ENCODE measurements around the gene ZGLP1.

Gene ZGLP1

GRCh38 chr19:10271543-10272086, 38.0 kb downstream of the ZGLP1 start:
- peaks cover 21% of the 10 kb centered on the region for H3K4me1 ChIP-seq (ENCODE audit: insufficient read depth, low read length, poor library complexity, severe bottlenecking)
- no peaks in the 10 kb centered on the region for H3K27me3 ChIP-seq (ENCODE audit: insufficient read depth, low read length, poor library complexity, severe bottlenecking)
- TF ChIP-seq EZH2phosphoT487 (IDR thresholded peaks at IDR 0.05; ENCODE audit: borderline replicate concordance), result no peak
- TF ChIP-seq, protein P1, sequence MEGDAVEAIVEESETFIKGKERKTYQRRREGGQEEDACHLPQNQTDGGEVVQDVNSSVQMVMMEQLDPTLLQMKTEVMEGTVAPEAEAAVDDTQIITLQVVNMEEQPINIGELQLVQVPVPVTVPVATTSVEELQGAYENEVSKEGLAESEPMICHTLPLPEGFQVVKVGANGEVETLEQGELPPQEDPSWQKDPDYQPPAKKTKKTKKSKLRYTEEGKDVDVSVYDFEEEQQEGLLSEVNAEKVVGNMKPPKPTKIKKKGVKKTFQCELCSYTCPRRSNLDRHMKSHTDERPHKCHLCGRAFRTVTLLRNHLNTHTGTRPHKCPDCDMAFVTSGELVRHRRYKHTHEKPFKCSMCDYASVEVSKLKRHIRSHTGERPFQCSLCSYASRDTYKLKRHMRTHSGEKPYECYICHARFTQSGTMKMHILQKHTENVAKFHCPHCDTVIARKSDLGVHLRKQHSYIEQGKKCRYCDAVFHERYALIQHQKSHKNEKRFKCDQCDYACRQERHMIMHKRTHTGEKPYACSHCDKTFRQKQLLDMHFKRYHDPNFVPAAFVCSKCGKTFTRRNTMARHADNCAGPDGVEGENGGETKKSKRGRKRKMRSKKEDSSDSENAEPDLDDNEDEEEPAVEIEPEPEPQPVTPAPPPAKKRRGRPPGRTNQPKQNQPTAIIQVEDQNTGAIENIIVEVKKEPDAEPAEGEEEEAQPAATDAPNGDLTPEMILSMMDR (conservative IDR thresholded peaks at IDR 0.05; ENCODE audit: low read length), result no peak
- peak overlapping the region; percentile 73 for H3K4me3 ChIP-seq (ENCODE audit: low read length, poor library complexity, severe bottlenecking)
- H4K20me1 ChIP-seq (ENCODE audit: insufficient read depth, low read length, poor library complexity, severe bottlenecking), result no peaks in the 10 kb centered on the region
- H3K9ac ChIP-seq (ENCODE audit: low read depth, low read length, poor library complexity, severe bottlenecking), result peak overlapping the region; percentile 75
- peaks cover 9% of the 10 kb centered on the region; the same call in 1 of the 2 replicates for H3K79me2 ChIP-seq (ENCODE audit: insufficient read depth, low read length)
- peak overlapping the region; percentile 85 for H2AFZ ChIP-seq (ENCODE audit: low read length)
- H3K4me2 ChIP-seq (ENCODE audit: low read depth, low read length, poor library complexity, severe bottlenecking), result peak overlapping the region; percentile 70
- no peaks in the 10 kb centered on the region for H3K36me3 ChIP-seq (ENCODE audit: insufficient read depth, low read length)
- H3K9me2 ChIP-seq (replicated peaks; ENCODE audit: low read depth, low read length), result no peaks in the 10 kb centered on the region
- no peaks in the 10 kb centered on the region for H3K9me3 ChIP-seq (ENCODE audit: insufficient read depth, low read depth, low read length)
- no peaks in the 10 kb centered on the region for H3F3A ChIP-seq (ENCODE audit: low read depth)

GRCh38 chr19:10270616-10271394, 38.8 kb downstream of the ZGLP1 start, which contains the start of gene ICAM1:
Gene ICAM1 (plus strand): TSS chr19:10271120. CDS start chr19:10271160, 40 bp downstream.
- Histone ChIP-seq H4K20me1 (ENCODE audit: insufficient read depth, low read length, poor library complexity, severe bottlenecking) (no peaks in the 10 kb centered on the region), H3F3A (ENCODE audit: low read depth) (no peaks in the 10 kb centered on the region), H3K9me2 (replicated peaks; ENCODE audit: low read depth, low read length) (no peaks in the 10 kb centered on the region), H3K9ac (ENCODE audit: low read depth, low read length, poor library complexity, severe bottlenecking) (peak within 1 kb of the TSS; percentile 75), H3K4me3 (ENCODE audit: low read length, poor library complexity, severe bottlenecking) (peak within 1 kb of the TSS; percentile 73), H3K4me2 (ENCODE audit: low read depth, low read length, poor library complexity, severe bottlenecking) (peak within 1 kb of the TSS; percentile 70), H3K27me3 (ENCODE audit: insufficient read depth, low read length, poor library complexity, severe bottlenecking) (no peaks in the 10 kb centered on the region), H3K9me3 (ENCODE audit: insufficient read depth, low read depth, low read length) (no peaks in the 10 kb centered on the region), H3K36me3 (ENCODE audit: insufficient read depth, low read length) (no peaks in the 10 kb centered on the region), H3K4me1 (ENCODE audit: insufficient read depth, low read length, poor library complexity, severe bottlenecking) (peaks cover 21% of the 10 kb centered on the region), H2AFZ (ENCODE audit: low read length) (peak within 1 kb of the TSS; percentile 85), H3K79me2 (ENCODE audit: insufficient read depth, low read length) (peaks cover 9% of the 10 kb centered on the region; the same call in 1 of the 2 replicates)
- TF ChIP-seq EZH2phosphoT487 (IDR thresholded peaks at IDR 0.05; ENCODE audit: borderline replicate concordance), result no peak
- TF ChIP-seq, protein P1 (conservative IDR thresholded peaks at IDR 0.05; ENCODE audit: low read length), result no peak

GRCh38 chr19:10270180-10270615, 39.4 kb downstream of the ZGLP1 start:
- Histone ChIP-seq H3K9ac (ENCODE audit: low read depth, low read length, poor library complexity, severe bottlenecking) (peak overlapping the region; percentile 75), H3K4me1 (ENCODE audit: insufficient read depth, low read length, poor library complexity, severe bottlenecking) (peaks cover 21% of the 10 kb centered on the region), H3F3A (ENCODE audit: low read depth) (no peaks in the 10 kb centered on the region), H4K20me1 (ENCODE audit: insufficient read depth, low read length, poor library complexity, severe bottlenecking) (no peaks in the 10 kb centered on the region), H3K36me3 (ENCODE audit: insufficient read depth, low read length) (no peaks in the 10 kb centered on the region), H3K9me2 (replicated peaks; ENCODE audit: low read depth, low read length) (no peaks in the 10 kb centered on the region), H3K4me2 (ENCODE audit: low read depth, low read length, poor library complexity, severe bottlenecking) (peak overlapping the region; percentile 70), H3K4me3 (ENCODE audit: low read length, poor library complexity, severe bottlenecking) (peak overlapping the region; percentile 73), H3K27me3 (ENCODE audit: insufficient read depth, low read length, poor library complexity, severe bottlenecking) (no peaks in the 10 kb centered on the region), H3K9me3 (ENCODE audit: insufficient read depth, low read depth, low read length) (no peaks in the 10 kb centered on the region), H3K79me2 (ENCODE audit: insufficient read depth, low read length) (peaks cover 9% of the 10 kb centered on the region; the same call in 1 of the 2 replicates), H2AFZ (ENCODE audit: low read length) (peak overlapping the region; percentile 85)
- TF ChIP-seq, protein P1 (conservative IDR thresholded peaks at IDR 0.05; ENCODE audit: low read length), result no peak
- TF ChIP-seq EZH2phosphoT487 (IDR thresholded peaks at IDR 0.05; ENCODE audit: borderline replicate concordance), result no peak

All from Loucy (cell line).